Sigmoid colon (tissue), 4 donors: ENCODE data around the gene TNRC6A.
A peak's percentile ranks its signal among the peaks of the same experiment; 100 is the strongest.

Source experiments
- CTCF ChIP-seq, 4 experiments: fragments of 450-650 bp in 3 of 4; fragments of 200-600 bp in 1 of 4; IDR thresholded peaks; one replicate each; pipeline ENCODE4 v1.5.1; 2016 to 2019; ENCODE audit warnings: antibody characterized with exemption in 4 of 4, mild to moderate bottlenecking in 3 of 4, moderate library complexity in 2 of 4
- EP300 ChIP-seq, 4 donors: sonication (generic); formaldehyde crosslinking; IDR thresholded peaks; one replicate each; pipeline ENCODE4 v1.6.1; 2017; ENCODE audit warnings: antibody characterized with exemption in 4 of 4
- POLR2A ChIP-seq, 2 donors: fragments of 450-650 bp; IDR thresholded peaks; one replicate each; pipeline ENCODE4 v1.6.1; 2016; ENCODE audit warnings: antibody characterized with exemption in 2 of 2, mild to moderate bottlenecking in 2 of 2, moderate library complexity in 2 of 2
- POLR2AphosphoS5 ChIP-seq, 4 donors: sonication (generic); formaldehyde crosslinking; IDR thresholded peaks; one replicate each; pipeline ENCODE4 v1.6.1; 2017; ENCODE audit warnings: antibody characterized with exemption in 4 of 4

DNA sequence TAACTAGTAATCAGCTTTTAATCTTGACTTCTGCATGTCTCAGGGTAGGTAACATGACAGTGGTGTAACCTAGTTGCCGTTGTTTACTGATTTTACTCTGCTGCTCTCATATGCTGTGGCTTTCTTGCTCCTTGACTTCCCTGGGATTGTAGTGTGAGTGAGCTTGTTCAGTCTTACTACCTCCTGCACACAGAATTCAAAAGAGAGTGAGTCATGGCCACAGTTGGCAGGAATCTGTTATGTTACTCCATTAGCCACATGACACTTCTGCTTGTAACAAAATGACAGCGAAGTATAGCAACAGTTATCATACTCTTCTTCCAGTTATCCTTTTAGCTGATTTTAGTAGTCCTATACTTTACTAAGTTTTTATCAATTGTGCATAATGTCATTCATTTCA is 18.8 kb downstream of the TNRC6A start:
- TF ChIP-seq CTCF (IDR thresholded peaks at IDR 0.05) (no peak), POLR2A (IDR thresholded peaks at IDR 0.05) (no peak), POLR2AphosphoS5 (IDR thresholded peaks at IDR 0.05) (peak in 1 of 4 donors; percentile 24), EP300 (IDR thresholded peaks at IDR 0.05) (no peak)
